A549 (cell line): Measurements from ENCODE around the gene ENKUR. TPM values are rescaled to one million over a fixed set of nuclear protein-coding genes. Genes with fewer than 3 reads are reported as not detected.

ENCODE experiments used
- ATAC-seq, 2 experiments: fragments of 200-7000 bp in 1 of 2; fragments of >200 bp in 1 of 2; cut with Nextera tagmentation in 1 of 2; cut with Tn5 transposase in 1 of 2; 3 replicates each; pipeline versions ENCODE4 v1.8.0 to v1.9.1; 2018 to 2020; ENCODE audit warnings: mild to moderate bottlenecking in 1 of 2, moderate library complexity in 1 of 2
- CTCF ChIA-PET: fragments of 300-600 bp; sonication (Branson Sonifier 250); formaldehyde crosslinking; extraction: SDS; loops from one replicate; lab custom pipeline; 2021; ENCODE audit warnings: antibody characterized with exemption, inconsistent platforms; lab: Yijun Ruan, JAX
- POLR2A ChIA-PET: fragments of 350-600 bp; formaldehyde crosslinking; extraction: SDS; loops from one replicate; lab custom pipeline; 2021; ENCODE audit warnings: antibody characterized with exemption, inconsistent platforms; lab: Yijun Ruan, JAX
- DNase-seq, 2 experiments: peaks; one replicate each; pipeline versions ENCODE4 v3.0.0 to v3.0.0-alpha.2; 2011 to 2016; ENCODE audit warnings: low read depth in 1 of 2, low spot score in 1 of 2
- FAIRE-seq: peaks from 2 replicates; lab custom pipeline; 2011; peaks lifted over from hg19 to GRCh38; lab: Jason Lieb, UNC
- H3K27ac ChIP-seq, 2 experiments: fragments of >200 bp; sonication (Bioruptor Twin); formaldehyde crosslinking; 3 replicates each; pipeline ENCODE4 v1.5.1; 2016 to 2017
- H3K4me1 ChIP-seq: fragments of >200 bp; sonication (Bioruptor Twin); formaldehyde crosslinking; 3 replicates; pipeline ENCODE4 v1.6.1; 2016
- H3K4me2 ChIP-seq: fragments of >200 bp; sonication (Bioruptor Twin); formaldehyde crosslinking; 3 replicates; pipeline ENCODE4 v1.6.1; 2016
- H3K4me3 ChIP-seq: fragments of >200 bp; sonication (Bioruptor Twin); formaldehyde crosslinking; 3 replicates; pipeline ENCODE4 v1.5.1; 2016
- H3K9me3 ChIP-seq: fragments of >200 bp; sonication (Bioruptor Twin); formaldehyde crosslinking; 3 replicates; pipeline ENCODE4 v1.6.1; 2016
- CHD4 ChIP-seq: fragments of 200-600 bp; sonication (generic); IDR thresholded peaks from 2 replicates; pipeline ENCODE4 v1.6.1; 2016; ENCODE audit warnings: antibody characterized with exemption, mild to moderate bottlenecking, borderline replicate concordance
- EHF ChIP-seq: fragments of 250-450 bp; sonication (Bioruptor Pico); IDR thresholded peaks from 2 replicates; pipeline ENCODE4 v1.5.0; 2020; ENCODE audit warnings: mild to moderate bottlenecking
- EHMT2 ChIP-seq: fragments of 200-600 bp; sonication (generic); IDR thresholded peaks from 2 replicates; pipeline ENCODE4 v1.6.1; 2016; ENCODE audit warnings: antibody characterized with exemption, low read depth, mild to moderate bottlenecking, moderate library complexity
- ESRRA ChIP-seq: fragments of 150-350 bp; IDR thresholded peaks from 2 replicates; pipeline ENCODE4 v1.6.1; 2014; ENCODE audit warnings: mild to moderate bottlenecking, low read length, borderline replicate concordance
- GATA3 ChIP-seq: IDR thresholded peaks from 2 replicates; pipeline ENCODE4 v1.6.1; 2012; ENCODE audit warnings: borderline replicate concordance
- HDAC2 ChIP-seq: fragments of 200-600 bp; sonication (generic); IDR thresholded peaks from 2 replicates; pipeline ENCODE4 v1.6.1; 2016
- HMGXB4 ChIP-seq: fragments of 250-450 bp; sonication (Bioruptor Pico); IDR thresholded peaks from 2 replicates; pipeline ENCODE4 v1.5.0; 2021; ENCODE audit warnings: mild to moderate bottlenecking, moderate library complexity, borderline replicate concordance
- JUNB ChIP-seq: fragments of >200 bp; sonication (Bioruptor Twin); formaldehyde crosslinking; IDR thresholded peaks from 2 replicates; pipeline ENCODE4 v1.6.1; 2016
- MAFK ChIP-seq: fragments of 450-650 bp; IDR thresholded peaks from 2 replicates; pipeline ENCODE4 v1.6.1; 2014; ENCODE audit not compliant: partially characterized antibody
- MAX ChIP-seq: IDR thresholded peaks from 2 replicates; pipeline ENCODE4 v1.6.1; 2012
- MYC ChIP-seq: IDR thresholded peaks from 2 replicates; pipeline ENCODE4 v1.6.1; 2012; ENCODE audit warnings: mild to moderate bottlenecking, inconsistent platforms, low read length, improper control_type of control experiment, borderline replicate concordance
- NFE2L2 ChIP-seq: fragments of 150-350 bp; conservative IDR thresholded peaks from 2 replicates; pipeline ENCODE4 v1.6.1; 2014; ENCODE audit warnings: low read length
- NPAS2 ChIP-seq: fragments of 250-450 bp; sonication (Bioruptor Pico); IDR thresholded peaks from 2 replicates; pipeline ENCODE4 v1.8.0; 2022; ENCODE audit warnings: mild to moderate bottlenecking, moderate library complexity, borderline replicate concordance
- PBX3 ChIP-seq: IDR thresholded peaks from 2 replicates; pipeline ENCODE4 v1.6.1; 2012
- RAD21 ChIP-seq, 2 experiments: fragments of >200 bp in 1 of 2; sonication (Bioruptor Twin) in 1 of 2; formaldehyde crosslinking in 1 of 2; IDR thresholded peaks in 1 of 2; conservative IDR thresholded peaks in 1 of 2; 2 replicates in 1 of 2; 3 replicates in 1 of 2; pipeline ENCODE4 v1.6.1; 2012 to 2018; ENCODE audit warnings: inconsistent platforms in 1 of 2
- RARB ChIP-seq: fragments of 250-450 bp; sonication (Bioruptor Pico); IDR thresholded peaks from 2 replicates; pipeline ENCODE4 v1.8.0; 2021; ENCODE audit warnings: mild to moderate bottlenecking, moderate library complexity
- REST ChIP-seq: fragments of 200-600 bp; sonication (generic); IDR thresholded peaks from 2 replicates; pipeline ENCODE4 v1.6.1; 2016; ENCODE audit warnings: antibody characterized with exemption, mild to moderate bottlenecking, moderate library complexity
- RNF2 ChIP-seq: fragments of 200-600 bp; sonication (generic); IDR thresholded peaks from 2 replicates; pipeline ENCODE4 v1.6.1; 2016; ENCODE audit warnings: low read depth, mild to moderate bottlenecking, antibody characterized with exemption, moderate library complexity, borderline replicate concordance
- SMC3 ChIP-seq: fragments of >200 bp; sonication (Bioruptor Twin); formaldehyde crosslinking; IDR thresholded peaks from 3 replicates; pipeline ENCODE4 v1.6.1; 2018; ENCODE audit warnings: inconsistent platforms
- SREBF2 ChIP-seq: fragments of 450-650 bp; IDR thresholded peaks from 2 replicates; pipeline ENCODE4 v1.6.1; 2014; ENCODE audit warnings: mild to moderate bottlenecking, moderate library complexity
- TFCP2L1 ChIP-seq: fragments of 250-450 bp; sonication (Bioruptor Pico); IDR thresholded peaks from 2 replicates; pipeline ENCODE4 v1.5.0; 2021; ENCODE audit warnings: mild to moderate bottlenecking
- TP53 ChIP-seq: fragments of 250-450 bp; sonication (Bioruptor Pico); IDR thresholded peaks from 2 replicates; pipeline ENCODE4 v1.5.0; 2021; ENCODE audit warnings: mild to moderate bottlenecking, moderate library complexity
- WGBS: methylation state at CpG from one replicate; pipeline ENCODE4 v1.1.6; 2017; ENCODE audit errors: missing lambda C conversion rate; 5-methylcytosine and 5-hydroxymethylcytosine counted together
- polyA plus RNA-seq, 4 experiments: library from polyadenylated mRNA; depleted of rRNA in 3 of 4; stranded (reverse); fragments of >200 nt; fragmentation: RNase III in 1 of 4; extraction: RNeasy Plus Mini Kit Qiagen cat#74134 plus additional on column Dnase treatment in 1 of 4; gene quantifications; 2 replicates in 3 of 4; 3 replicates in 1 of 4; pipeline ENCODE4 v1.2.3, GENCODE V29; 2011 to 2017

The ENKUR gene
- polyA plus RNA-seq, 2 of the 4 experiments (the other 2 are of a cell fraction): 0.30 to 0.43 TPM

GRCh38 chr10:25047088-25047487 lies 31.1 kb upstream of the ENKUR start:
- ChIA-PET CTCF (interaction anchor here (1.5 kb wide), 1 partner anchor 34 kb away, joined by 4 read pairs; no protein-coding TSS in a partner anchor), POLR2A (no interaction called here)
- WGBS: 82% methylated on average over 2 of the region's 2 CpGs
- no peak overlapping the region for H3K4me3 ChIP-seq
- no peak overlapping the region for H3K4me2 ChIP-seq
- ATAC-seq (no peak), DNase-seq (no peak)
- no peak overlapping the region for H3K27ac ChIP-seq
- no peaks in the 10 kb centered on the region for H3K4me1 ChIP-seq
- TF ChIP-seq RARB (CRISPR knock-in tag) (no peak), MYC (no peak), RNF2 (no peak), EHF (no peak), EHMT2 (no peak), NFE2L2 (no peak), RAD21 (conservative IDR thresholded peaks at IDR 0.05 in 1 of 2, IDR thresholded peaks at IDR 0.05 in 1 of 2) (no peak), ESRRA (no peak), MAX (no peak), TP53 (CRISPR knock-in tag) (no peak), MAFK (no peak), CHD4 (no peak), NPAS2 (CRISPR knock-in tag) (no peak), PBX3 (no peak), GATA3 (no peak), SREBF2 (no peak), JUNB (no peak), REST (no peak), TFCP2L1 (CRISPR knock-in tag) (no peak), HMGXB4 (CRISPR knock-in tag) (no peak)
- TF ChIP-seq, all 56 proteins: peak for 0
- H3K9me3 ChIP-seq: no peaks in the 10 kb centered on the region
- FAIRE-seq: no peak

- no peaks in the 10 kb centered on the region for H3K4me1 ChIP-seq
- 76% methylated on average over 1 of the region's 1 CpG for WGBS
- CTCF ChIA-PET: interaction anchor here (1.5 kb wide), 1 partner anchor 35 kb away, joined by 4 read pairs; no protein-coding TSS in a partner anchor
- no peak overlapping the region for H3K27ac ChIP-seq
- H3K4me3 ChIP-seq: no peak overlapping the region
- H3K4me2 ChIP-seq: no peak overlapping the region
- no peaks in the 10 kb centered on the region for H3K9me3 ChIP-seq
- FAIRE-seq (no peak), ATAC-seq (no peak), DNase-seq (no peak)
- POLR2A ChIA-PET: no interaction called here
- no peak for TF ChIP-seq HDAC2
- TF ChIP-seq SMC3: no peak
- TF ChIP-seq, all 56 proteins: peak for 0
Measured at GRCh38 chr10:25046641-25047040, 30.7 kb upstream of the ENKUR start.
